ENCODE results near the gene GRK5.

DNA sequence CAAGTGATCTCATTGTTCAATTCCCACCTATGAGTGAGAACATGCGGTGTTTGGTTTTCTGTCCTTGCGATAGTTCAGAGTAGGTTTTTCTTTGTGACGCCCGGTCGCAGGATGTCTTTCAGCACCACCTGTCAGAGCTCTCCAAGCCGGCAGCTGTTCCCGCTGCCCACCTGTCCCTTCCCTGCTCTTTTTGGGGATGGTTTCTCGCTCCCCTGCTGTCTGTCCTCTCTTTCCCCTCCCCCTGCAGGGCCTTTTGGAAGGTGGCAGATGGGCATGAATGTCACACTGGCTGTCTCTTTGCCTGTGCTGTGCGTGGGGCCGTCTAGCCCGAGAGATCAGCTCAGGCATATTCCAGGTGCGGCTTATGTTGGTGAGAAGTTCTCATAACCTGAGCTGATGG lies 137.0 kb downstream of the GRK5 start:
- TF ChIP-seq, protein P1, sequence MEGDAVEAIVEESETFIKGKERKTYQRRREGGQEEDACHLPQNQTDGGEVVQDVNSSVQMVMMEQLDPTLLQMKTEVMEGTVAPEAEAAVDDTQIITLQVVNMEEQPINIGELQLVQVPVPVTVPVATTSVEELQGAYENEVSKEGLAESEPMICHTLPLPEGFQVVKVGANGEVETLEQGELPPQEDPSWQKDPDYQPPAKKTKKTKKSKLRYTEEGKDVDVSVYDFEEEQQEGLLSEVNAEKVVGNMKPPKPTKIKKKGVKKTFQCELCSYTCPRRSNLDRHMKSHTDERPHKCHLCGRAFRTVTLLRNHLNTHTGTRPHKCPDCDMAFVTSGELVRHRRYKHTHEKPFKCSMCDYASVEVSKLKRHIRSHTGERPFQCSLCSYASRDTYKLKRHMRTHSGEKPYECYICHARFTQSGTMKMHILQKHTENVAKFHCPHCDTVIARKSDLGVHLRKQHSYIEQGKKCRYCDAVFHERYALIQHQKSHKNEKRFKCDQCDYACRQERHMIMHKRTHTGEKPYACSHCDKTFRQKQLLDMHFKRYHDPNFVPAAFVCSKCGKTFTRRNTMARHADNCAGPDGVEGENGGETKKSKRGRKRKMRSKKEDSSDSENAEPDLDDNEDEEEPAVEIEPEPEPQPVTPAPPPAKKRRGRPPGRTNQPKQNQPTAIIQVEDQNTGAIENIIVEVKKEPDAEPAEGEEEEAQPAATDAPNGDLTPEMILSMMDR (IDR thresholded peaks at IDR 0.05; ENCODE audit: low read depth, low read length) = no peak
- TF ChIP-seq POLR2A (IDR thresholded peaks at IDR 0.05; ENCODE audit: extremely low read depth, insufficient read length) = no peak
- TF ChIP-seq, protein P2, sequence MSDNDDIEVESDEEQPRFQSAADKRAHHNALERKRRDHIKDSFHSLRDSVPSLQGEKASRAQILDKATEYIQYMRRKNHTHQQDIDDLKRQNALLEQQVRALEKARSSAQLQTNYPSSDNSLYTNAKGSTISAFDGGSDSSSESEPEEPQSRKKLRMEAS (IDR thresholded peaks at IDR 0.05; ENCODE audit: low read depth, low read length) = no peak
